HG03457 (cell line): Measurements from ENCODE around the gene PTPRE.

Experiments used
- ATAC-seq: cut with Tn5 transposase; IDR thresholded peaks from one replicate; pipeline ENCODE4 v1.9.1; 2021; ENCODE audit warnings: moderate number of reproducible peaks; ENCODE audit not compliant: unreplicated experiment

PTPRE gene

GRCh38 chr10:127923646-127924045, 16.7 kb downstream of the PTPRE start:
- no peak for ATAC-seq

- no peak for ATAC-seq
Observed at GRCh38 chr10:127925471-127926207, 18.7 kb downstream of the PTPRE start.

GRCh38 chr10:127926455-127926854, 19.6 kb downstream of the PTPRE start:
- no peak for ATAC-seq

DNA sequence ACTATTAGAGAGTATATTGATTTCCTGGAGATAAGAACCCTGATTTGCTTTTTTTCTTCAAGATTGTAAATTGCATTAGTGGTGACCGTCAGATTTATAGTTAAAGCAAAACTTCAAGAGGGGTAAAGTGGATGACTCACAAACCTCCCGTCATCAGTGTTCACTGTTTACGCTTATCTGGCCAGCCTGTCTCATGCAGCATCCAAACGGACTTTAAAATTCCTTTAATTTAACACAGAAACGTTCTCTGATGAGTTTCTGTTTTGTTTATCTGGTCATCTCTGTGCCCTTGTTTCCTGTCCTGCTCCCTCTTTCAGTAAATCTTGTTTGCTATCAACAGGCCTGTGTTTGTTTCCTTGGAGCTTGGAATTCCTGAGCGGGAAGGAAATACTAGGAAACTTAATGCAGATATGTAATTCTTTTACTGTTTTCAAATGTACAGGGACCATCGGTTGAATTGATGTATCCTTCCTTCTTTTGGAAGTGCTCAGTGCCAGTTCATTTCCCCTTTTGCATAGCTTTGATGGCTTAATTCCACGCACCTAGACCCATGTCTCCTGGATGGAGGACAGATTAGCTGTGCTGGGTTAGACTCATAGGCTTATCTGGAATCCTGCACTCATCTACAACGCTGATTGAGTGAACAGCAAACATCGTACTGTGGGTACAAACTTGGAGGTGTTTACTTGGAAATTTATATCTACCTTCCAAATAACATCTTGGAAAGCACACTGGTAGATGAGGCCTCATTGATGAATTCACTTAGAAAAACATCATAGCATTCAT, 21.3 kb downstream of the PTPRE start:
- no peak for ATAC-seq

GRCh38 chr10:127932521-127933270, 25.8 kb downstream of the PTPRE start:
- no peak for ATAC-seq

DNA sequence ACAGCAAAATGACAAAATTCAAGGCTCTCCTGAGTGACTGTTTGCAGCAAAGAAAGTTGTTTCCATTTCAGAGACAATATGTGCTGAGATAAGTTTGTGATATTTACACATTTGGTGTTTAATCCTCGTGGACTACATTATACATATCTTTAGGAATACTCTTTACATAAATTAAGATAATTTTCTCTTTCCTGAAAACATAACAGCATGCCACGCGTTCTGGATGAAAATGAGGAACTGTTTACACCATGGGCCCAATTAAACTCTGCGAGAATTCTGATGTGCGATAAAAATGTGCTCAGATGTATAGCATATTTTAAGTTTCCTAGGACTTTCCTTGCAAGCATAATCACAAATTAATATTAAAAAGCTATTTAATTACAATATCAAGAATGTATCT, 26.4 kb downstream of the PTPRE start:
- ATAC-seq, result no peak

DNA sequence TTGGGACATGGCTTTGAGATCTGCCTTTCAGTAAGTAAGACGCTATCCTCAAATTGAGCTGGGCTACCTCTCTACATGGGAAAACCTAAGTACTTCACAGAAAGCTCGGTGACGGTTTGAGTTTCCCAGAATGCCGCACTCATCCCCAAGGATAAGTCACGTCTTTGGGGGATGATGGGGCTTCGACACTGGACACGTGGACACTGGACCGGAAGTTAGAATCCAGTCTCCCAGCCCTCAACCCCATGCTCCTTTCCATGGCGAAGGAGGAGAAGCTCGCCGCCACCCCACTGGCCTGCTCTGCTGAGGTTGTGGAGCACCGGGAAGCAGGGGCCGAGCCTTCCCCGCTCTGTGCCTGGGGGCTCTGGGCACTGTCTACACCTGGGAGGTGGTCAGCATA, 27.5 kb downstream of the PTPRE start:
- no peak for ATAC-seq

DNA sequence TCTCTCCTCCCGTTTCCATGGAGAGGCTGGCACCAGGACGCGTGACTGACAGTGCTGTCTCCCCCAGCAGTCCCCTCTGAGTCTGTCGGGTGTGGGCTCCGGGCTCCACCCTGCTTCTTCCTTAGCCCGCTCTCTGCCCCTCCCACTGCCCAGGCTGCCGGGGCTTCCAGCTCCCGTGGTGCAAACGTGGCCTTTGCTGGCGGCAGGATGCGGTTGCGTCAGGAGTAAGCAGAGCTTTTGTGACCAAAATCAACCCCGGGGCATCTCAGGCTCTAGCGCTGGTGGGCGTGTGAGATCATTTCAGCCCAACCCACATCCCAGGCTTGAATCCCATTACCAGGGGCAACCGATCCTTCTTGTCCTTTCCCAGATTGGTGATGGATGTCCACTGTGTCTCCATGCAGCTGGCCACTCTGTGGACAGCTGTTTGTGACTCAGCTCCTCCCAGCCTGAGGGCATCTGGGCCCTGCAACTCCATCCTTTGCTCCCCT, 28.2 kb downstream of the PTPRE start:
- no peak for ATAC-seq

DNA sequence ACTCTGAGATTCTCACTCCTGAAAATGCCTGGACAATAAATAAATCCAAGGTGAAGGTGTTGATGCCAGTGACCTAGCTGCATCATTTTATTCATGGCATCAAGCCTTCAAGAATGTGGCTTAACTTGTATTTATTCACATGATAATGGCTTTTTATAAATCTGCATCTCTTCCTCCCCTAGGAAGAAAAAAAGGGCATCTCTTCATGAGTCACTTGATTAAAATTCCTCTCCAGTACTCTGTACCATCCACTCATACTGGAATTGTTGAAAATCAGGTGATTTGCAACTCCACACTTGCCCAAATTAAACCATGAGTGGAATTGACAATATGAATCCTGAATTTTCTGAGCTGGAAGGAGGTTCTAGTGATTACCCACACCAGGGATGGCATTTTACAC, 30.2 kb downstream of the PTPRE start:
- no peak for ATAC-seq

DNA sequence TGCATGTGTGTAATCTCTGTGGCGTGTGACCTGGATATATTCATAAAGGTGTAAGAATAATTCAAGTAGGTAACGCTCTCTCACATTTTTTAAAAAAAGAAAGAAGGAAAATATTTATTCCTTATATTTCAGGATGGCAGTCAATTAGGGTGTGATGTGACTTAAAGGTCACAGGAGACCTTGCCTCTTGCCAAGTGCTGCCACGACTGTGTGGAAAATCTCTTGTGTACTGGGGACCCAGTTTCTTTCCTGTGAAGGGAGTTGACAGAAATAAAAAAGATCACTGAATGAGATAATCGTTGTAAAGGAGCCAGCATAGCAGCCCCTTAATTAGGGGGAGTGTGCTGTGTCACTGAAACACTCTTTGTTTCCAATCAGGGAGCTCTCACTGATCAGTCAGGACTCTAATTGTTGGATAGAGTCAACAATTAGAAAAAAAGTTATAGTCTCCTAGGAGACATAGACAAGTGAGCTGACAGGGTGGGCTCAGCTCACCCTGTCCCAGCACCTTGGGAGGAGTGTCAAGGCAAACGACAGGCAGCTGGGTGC, 31.1 kb downstream of the PTPRE start:
- no peak for ATAC-seq

DNA sequence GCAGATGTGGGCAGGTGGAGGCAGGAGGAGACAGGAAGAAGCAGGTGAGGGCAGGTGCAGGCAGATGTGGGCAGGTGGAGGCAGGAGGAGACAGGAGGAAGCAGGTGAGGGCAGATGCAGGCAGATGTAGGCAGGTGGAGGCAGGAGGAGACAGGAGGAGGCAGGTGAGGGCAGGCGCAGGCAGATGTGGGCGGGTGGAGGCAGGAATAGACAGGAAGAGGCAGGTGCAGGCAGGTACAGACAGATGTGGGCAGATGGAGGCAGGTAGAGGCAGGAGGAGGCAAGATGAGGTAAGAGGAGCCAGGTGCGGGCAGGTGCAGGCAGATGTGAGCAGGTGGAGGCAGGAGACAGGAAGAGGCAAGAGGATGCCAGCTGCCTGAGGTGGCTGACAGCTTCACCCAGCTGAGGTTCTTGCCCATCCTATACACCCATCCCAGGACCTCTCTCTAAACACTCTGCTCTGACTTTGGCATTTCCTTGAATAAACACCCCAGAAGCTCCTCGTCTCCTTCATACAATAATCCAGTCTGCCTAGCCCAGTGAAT, 33.0 kb downstream of the PTPRE start:
- no peak for ATAC-seq

DNA sequence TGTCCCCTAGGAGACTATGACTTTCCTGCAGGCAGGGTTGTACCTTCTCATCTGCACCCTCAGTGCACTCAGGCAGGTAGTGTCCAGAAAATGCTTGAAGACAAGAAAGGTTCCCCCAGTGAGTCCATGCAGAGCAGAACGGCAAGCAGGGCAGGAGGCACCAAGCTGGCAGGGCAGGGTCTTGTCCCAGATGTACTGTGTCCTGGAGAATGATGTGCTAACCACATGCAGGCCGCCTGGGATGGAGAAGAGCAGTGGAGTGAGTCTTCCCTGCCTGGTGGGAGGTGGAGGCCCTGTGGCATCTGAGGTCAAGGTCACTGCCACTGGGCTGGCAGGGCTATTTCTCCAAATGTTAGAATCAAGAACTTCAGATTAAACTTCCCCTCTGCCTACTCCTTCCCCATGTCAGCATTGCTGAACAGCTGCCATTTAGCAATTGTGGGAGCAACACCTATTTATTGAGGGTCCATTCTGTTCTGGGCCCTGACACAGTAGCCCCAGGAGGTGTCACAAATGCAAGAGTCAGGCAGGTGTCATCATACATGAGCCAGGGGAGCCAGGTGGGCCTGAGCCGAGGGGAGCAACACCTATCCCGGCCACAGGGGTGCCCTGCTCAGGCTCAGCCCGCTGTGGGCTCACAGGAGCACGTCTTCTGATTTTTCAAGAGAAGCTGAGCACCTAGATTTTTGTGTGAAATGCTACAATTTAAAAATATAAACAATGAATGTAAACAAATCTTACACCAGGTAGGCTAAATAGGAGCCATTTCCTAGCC, 34.1 kb downstream of the PTPRE start:
- ATAC-seq, result no peak

DNA sequence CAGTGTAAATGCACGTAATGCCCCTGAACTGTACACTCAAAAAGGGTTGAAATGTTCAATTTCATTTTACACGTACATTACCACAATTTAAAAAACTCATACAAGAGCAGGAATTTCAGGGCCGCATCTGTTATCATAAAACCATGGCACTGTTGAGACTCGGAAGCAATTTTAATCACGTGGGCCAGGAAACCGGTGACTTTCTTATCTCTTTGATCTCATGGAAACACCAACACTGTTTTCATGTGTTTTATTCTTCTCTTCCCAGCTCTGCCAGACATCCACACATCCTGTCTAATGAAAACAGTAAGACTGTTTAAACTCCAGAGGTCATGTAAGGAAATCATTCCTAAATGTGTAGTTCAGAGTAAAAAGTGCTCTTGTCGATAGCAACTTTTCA, 35.9 kb downstream of the PTPRE start:
- no peak for ATAC-seq

DNA sequence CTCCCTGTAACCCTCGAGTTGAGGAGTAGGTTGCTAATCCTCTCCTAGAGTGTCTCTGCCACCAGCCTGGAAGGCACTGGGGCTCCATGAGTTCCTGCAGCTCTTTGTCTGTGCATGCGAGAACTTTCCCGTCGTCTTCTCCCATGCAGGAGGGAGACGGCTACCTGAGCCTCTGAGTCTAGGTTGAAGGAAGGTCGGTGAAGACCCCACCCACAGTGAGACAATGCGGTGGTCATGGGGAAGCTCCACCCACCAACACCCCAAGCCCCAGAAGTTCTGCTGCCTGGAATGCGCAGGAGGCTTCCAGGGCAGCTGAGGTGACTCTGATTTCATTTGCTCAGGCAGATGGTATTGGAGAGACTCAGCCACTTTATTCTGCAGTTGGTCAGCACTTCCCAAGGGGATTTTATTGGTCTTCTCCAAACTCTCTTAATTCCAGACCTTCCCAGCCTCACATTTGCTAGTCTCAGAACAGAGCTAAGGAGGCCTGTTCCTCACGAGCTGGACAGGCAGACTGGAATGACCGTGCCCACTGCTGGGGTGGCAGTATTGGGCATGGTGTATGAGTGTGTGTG, 36.5 kb downstream of the PTPRE start:
- no peak for ATAC-seq

- ATAC-seq, result no peak
Observed at GRCh38 chr10:127944256-127944655, 37.4 kb downstream of the PTPRE start.

DNA sequence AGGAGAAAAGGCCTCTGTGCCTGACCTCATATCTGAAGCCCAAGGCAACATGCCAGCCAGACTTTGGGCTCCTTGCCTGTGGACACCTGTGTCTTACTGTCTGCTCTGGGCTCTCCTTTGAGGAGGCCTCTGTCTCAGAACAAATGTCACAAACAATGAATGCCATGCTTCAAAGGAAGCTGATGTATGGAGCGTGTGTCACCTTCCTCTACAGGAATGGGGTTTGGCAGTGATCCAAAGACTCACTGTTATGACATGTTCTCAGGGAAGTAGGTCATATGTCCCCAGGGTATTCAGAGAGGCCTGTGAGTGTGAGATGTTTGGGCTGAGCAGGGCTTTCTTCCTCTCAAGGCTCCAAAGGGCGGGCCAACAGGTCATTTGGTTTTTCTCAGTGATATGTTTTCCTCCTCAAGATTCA, 38.4 kb downstream of the PTPRE start:
- ATAC-seq, result no peak

DNA sequence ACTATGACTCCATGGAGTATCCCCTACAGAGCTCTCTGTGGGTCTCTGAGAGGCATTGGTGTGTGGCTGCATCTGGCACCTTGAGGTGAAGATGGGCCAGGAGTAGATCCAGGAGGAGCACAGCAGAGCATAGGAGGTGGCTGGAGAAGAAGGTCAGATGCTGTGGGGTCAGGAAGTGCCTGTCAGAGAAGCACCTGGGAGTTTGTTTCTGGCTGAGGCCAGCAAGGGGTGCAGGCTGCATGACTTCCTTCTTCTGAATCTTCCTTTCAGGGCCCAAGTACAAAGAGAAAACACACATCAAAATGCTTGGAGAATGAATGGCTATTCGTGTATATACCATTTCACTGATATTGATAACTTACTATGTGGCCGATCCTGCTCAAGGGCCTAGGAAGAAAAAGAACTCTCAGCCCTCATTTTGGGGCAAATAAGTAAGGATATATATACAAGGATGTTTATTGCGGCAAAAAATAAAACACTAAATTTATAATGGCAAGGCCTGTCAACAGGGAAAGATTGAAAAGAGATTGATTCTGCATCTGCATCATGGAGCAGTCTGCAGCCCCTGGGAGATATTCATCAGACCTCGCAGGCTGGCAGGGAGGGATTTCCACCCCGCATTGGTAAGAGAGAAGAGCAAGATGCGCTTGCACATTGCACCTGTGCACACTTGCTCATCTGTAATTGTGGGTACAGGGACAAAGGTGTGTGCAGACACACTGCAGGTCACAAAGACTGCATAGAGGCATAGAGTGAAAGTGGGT, 39.2 kb downstream of the PTPRE start:
- ATAC-seq, result no peak

- no peak for ATAC-seq
Observed at GRCh38 chr10:127947211-127947610, 40.3 kb downstream of the PTPRE start.

DNA sequence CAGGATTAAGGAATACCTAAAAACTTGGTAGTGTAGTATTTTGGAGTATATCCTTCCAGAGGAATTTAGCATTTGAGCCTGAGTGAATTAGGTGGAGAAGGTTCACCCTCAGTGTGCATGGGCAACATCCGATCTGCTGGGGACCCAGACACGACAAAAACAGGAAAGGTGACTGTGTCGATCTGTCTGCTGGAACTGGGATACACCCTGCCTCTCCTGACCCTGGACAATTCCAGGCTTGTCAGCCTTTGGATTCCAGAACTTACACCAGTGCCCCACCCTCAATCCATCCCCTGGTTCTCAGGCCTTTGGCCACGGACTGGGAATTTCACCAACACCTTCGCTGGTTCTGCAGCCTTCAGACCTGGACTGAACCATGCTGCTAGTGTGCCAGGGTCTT, 41.9 kb downstream of the PTPRE start:
- no peak for ATAC-seq
